H4 (cell line): ENCODE results near the gene ATOH1. TPM values are rescaled to one million over a fixed set of nuclear protein-coding genes. Genes with fewer than 3 reads are reported as not detected.

Experiments used
- DNase-seq: peaks from one replicate; pipeline ENCODE4 v3.0.0-alpha.2; 2015; ENCODE audit warnings: low spot score
- total RNA-seq: library from RNA; depleted of rRNA; stranded (reverse); fragments of >200 nt; shearing (Covaris generic); gene quantifications from 2 replicates; pipeline ENCODE4 v1.2.3, GENCODE V29; 2014

ATOH1 gene
- total RNA-seq, 1 experiment from 2014 or later = not detected

DNA sequence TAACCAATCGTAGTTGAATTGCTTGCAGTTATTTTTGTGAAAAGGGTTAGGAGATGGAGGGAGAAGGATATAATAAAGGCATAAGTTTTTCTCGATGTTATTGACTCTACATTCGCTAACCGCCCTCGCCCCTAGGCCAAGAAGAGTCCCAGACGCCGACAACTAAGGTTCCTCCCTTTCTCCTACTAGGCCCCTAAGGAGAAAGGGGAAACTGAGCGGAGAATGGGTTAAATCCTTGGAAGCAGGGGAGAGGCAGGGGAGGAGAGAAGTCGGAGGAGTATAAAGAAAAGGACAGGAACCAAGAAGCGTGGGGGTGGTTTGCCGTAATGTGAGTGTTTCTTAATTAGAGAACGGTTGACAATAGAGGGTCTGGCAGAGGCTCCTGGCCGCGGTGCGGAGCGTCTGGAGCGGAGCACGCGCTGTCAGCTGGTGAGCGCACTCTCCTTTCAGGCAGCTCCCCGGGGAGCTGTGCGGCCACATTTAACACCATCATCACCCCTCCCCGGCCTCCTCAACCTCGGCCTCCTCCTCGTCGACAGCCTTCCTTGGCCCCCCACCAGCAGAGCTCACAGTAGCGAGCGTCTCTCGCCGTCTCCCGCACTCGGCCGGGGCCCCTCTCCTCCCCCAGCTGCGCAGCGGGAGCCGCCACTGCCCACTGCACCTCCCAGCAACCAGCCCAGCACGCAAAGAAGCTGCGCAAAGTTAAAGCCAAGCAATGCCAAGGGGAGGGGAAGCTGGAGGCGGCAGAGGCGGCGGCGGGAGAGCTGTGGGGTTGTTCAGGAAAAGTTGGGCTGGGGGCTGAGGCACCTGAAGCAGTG lies 5.9 kb downstream of the ATOH1 start:
- DNase-seq = no peak

DNA sequence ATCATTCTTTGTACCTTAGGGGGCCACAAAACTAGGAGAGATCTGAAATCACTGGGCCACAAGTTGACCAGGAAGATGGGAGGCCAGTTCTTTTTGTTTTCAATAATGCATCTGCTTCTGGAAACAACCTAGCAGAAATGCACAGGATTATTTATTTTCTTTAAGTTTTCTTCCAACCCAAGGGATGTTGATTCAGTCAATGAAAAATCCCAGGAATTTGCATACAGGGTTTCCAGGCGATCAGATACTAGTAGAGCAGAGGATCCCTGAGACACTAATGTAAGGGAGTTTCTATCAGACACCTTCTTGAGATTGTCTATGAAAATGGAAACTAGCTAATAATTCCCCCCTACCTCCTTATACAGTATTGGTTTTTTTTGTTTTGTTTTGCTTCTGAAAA lies 7.4 kb downstream of the ATOH1 start:
- no peak for DNase-seq

DNA sequence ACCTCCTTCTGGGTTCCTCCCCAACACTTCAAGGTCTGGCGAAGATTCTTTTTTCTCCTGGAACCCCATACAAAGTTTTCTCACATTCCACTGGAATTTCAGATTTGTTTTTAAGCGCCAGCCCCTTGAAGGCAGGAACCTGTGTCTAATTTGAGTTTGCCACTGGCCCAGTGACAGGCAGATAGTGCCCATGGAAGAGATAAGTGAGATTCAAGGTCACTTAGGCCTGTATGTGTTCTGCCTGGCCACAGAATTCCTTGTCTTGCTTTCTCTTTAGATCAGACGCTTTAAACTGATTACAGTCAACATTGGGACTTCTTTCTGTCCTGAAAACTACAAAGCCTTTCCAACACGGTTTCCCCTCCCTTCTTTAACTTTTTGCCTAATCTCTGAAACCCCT lies 11.2 kb downstream of the ATOH1 start:
- DNase-seq = no peak

DNA sequence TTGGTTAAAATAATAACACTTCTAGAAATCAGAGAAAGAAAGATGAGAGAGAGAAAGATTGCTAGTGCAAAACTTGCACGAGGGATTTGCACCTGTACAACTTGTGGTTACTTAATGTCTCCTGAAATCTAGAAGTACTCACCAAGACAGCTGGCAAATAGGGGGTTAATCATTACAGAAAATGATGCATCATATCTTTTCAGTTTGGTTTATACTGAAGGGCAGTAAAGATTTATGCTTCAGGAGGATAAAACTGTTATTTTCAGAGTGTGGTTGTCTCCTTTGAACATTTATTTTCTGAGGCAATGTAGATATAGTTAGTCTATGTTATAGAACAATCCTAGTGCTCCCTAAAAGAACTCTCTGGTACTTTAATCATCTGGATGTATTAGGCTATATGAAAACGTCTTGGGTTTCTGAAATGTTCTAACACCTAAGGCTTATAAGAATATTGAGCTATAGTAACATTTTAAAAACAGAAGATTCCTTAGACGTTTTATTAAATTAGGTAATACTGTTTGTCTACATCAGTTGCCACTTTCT lies 13.3 kb downstream of the ATOH1 start:
- DNase-seq = no peak

DNA sequence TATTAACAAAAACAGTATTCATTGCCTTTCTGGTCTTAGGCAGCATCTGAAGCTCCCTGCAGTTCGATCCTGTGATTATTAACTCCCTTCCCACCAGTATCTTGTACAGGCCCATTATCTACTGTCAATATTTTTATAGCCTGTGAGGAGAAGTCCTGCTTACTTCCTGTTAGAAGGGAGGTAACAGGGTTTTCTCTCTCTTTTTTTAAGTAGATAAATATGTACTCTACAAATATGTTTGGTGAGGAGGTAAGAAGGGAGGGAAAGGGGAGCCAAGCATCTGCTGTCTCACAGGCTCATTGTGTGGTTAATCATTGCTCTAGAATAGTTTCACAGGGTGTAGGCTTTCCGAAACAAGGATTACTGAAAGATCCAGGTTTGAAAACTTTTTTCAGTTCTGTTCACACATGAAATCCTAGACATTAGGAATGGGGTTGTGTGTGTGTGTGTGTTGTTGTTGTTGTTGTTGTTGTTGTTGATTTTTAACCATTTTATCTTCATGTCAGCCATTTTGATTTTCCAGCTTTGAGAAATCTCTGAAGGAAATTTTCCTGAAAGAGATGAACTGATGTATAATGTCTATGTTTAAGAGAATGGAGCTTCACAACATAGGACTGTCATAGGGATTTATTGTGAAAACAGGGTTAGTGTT lies 14.2 kb downstream of the ATOH1 start:
- DNase-seq = no peak

DNA sequence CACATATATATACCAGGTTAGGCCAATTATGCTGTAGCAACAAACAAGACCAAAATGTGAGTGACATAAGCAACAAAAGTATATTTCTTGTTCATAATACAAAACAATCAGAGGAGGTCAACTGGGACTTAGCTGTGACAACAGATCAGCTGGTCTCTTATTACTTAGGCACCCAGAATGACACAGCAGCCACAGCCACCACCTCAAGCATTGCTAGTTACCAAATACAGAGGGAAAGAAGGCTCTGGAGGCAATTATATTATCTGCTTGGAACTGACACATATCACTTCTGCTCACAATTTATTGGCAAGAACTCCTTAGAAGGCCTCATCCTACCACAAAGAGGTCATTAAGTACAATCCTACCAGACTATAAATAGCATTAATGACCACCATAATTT lies 15.2 kb downstream of the ATOH1 start:
- no peak for DNase-seq

DNA sequence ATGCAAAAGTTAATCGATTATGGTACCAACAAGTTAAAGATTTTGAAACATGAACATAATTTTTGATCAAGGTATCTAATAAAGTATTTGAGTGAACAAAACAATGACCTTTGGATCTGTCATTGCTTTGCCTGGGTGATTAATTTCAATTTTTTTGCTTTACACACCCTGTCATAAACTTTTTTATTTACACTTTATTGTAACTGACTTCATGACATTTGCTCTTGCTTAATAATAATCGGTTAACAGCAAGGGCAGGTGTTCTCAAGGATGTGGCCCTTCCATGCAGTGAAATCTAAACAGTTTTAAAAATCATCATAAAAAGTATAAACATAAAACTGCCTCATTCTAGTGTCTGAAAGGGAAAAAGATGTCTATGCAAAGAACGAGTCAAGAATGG lies 24.1 kb downstream of the ATOH1 start:
- no peak for DNase-seq

DNA sequence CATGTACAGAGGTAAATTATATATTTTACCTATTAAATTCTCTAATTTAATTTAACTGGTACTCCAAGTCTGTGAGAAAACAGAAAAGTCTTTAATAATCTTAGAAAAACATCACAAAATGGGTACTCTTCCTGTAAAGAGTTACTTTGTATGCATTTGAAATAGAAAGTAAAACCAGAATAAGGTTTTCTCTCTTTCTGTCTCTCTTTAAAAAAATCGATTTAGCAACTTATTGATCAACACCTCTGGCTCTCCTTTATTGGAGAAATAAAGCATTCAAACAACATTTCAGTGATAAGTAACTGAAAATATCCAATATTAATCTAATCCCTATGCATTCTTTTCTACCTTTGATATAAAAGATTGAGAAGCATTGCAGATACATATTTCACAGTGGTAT lies 27.4 kb downstream of the ATOH1 start:
- no peak for DNase-seq

DNA sequence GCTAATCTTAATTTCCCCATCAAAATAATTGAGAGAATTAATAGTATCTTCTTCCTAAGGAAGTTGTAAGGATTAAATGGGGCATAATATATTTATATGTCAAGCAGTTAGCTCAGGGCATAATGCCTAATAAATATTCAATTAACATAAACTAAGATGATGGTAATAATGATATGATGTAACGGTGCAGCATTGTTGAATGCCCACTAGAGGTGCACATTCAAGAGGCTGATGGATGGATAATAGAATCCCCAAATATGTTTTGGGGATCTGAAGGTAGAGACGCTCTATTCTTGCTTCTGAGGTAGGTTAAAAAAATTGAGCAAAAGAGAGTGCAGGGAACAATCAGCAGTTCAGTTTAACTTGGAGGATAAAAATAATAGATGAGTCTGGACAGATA lies 37.1 kb downstream of the ATOH1 start:
- DNase-seq = no peak

DNA sequence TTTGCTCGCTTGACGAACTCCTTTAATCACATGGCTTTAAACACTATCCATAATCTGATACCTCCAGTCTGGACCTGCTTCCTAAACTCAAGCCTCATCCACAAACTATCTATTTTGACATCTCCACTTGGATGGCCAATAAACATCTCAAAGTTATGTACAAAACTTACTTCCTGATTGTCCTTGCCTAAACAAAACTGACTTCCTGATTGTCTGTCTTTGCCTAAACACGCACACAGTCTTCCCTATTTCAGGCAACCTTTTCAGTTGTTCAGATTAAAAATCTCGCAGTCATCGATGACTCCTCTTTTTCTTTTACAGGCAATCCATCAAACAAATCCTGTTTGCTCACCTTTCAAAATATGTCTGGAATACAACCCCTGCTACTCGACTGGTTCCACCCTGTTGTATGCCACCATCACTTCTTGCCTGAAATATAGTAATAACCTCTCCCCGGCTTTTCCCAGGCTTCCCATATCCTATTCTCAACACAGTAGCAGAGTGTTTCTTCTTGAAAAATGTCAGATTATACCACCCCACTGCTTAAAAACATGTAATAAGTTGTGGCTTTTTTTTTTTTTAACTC lies 39.0 kb downstream of the ATOH1 start:
- no peak for DNase-seq

DNA sequence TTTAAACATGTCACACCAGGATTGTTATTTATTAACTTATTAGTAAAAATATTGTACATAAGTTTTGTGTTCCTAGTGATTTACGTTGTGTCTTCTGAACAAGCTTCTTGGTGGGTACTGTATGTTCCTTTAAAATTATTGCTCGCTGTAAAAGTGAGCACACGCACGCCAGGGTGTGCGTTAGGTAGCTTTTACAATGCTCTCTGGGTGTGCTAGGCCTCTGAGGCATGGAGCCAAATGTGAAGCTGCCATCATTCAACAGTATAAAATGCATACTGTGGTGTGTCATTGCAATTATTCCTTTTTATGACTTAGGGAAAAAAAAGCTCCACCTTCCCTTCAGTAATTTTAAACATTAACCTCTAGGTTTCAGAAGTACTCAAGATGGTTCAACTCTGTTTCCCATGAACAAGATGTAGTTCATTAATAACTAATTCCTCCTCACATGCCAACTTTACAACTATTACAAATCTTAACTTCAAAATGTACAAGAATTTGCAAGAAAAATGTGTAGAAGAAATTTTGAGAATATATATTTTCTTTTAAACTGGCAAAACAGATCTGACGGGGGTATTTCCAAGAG lies 42.4 kb downstream of the ATOH1 start:
- DNase-seq = no peak

DNA sequence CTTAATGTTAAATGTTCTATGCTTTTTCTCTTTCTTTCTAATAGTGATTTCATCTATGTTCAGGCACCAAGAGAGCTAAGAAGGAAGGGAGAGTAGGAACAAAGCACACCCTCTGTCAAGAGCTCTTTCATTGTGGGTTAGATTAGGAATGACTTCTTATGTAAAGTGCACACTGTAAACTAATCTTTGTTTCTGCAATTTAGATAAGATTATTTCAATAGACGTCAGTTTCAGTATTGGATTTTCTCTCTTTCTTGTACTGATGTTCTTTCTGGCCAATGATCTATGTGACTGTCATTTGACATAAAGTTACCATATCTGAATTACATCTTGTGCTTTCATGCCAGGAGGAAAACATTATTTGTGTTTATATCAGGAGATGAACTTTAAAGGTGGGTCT lies 48.2 kb downstream of the ATOH1 start:
- no peak for DNase-seq

DNA sequence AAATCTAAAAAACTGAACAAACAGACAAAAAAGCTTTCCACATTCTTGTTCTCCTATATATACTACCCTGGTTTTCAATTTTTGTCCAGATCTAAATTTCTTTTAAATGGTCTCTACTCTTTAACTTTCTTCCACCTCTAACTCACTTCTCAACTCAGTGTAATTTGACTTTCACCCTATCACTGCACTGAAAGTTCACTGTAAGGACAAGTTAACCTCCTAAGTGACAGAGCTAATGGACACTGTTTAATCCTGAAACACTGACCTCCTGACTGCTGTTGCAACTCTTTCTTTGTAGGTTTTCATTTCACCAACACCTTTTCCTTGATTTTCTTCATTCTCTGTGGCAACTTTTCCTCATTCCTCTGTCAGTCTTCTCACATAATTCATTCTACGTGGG lies 50.0 kb downstream of the ATOH1 start:
- no peak for DNase-seq

DNA sequence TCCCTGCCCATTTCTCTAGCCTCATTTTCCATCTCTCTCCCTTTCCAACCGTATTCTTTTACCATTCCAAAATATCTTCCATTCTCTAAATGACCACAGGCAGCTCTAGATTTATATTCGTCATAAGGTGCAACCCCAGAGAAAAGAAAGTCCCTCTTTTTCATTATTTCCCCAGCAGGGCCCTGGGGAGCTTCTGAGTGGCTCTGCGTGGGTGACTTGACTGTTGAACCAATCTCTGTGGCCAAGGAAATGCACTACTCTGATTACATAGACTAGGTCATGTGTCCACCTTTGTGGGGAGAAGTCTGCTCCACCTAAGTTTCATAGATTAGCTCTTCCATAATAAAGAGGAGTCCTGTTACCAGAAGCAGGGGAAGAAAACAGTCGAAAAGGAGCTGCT lies 51.4 kb downstream of the ATOH1 start:
- no peak for DNase-seq
